HUES64 (cell line): Measurements from ENCODE around the gene EPN1.

Experiments used
- H3K27ac ChIP-seq: 2 replicates; pipeline ENCODE4 v1.7.0; 2013; ENCODE audit warnings: low read depth, low read length, inconsistent platforms
- H3K27me3 ChIP-seq: 2 replicates; pipeline ENCODE4 v1.6.1; 2013; ENCODE audit warnings: mild to moderate bottlenecking, low read length; ENCODE audit not compliant: insufficient read depth
- H3K36me3 ChIP-seq: 2 replicates; pipeline ENCODE4 v1.6.1; 2013; ENCODE audit warnings: mild to moderate bottlenecking, low read length; ENCODE audit not compliant: insufficient read depth
- H3K4me1 ChIP-seq: 2 replicates; pipeline ENCODE4 v1.6.1; 2013; ENCODE audit warnings: mild to moderate bottlenecking, low read length, moderate library complexity; ENCODE audit not compliant: insufficient read depth
- H3K4me3 ChIP-seq: 2 replicates; pipeline ENCODE4 v1.5.1; 2013; ENCODE audit warnings: mild to moderate bottlenecking, low read length, moderate library complexity
- H3K9ac ChIP-seq: 2 replicates; pipeline ENCODE4 v1.6.1; 2013; ENCODE audit warnings: mild to moderate bottlenecking, low read depth, low read length
- H3K9me3 ChIP-seq: 2 replicates; pipeline ENCODE4 v1.6.1; 2013; ENCODE audit warnings: low read depth, low read length; ENCODE audit not compliant: insufficient read depth
- WGBS: fragments of 150-250, 120-280 bp; methylation state at CpG from one replicate; pipeline ENCODE4 v1.1.7; 2013; ENCODE audit warnings: missing lambda C conversion rate; 5-methylcytosine and 5-hydroxymethylcytosine counted together

The EPN1 gene

GRCh38 chr19:55640577-55641425, 34.2 kb upstream of the EPN1 start, which contains the start of gene ZNF580:
ZNF580 (plus strand) TSS chr19:55641002; CDS start chr19:55642509, 1,507 bp downstream.
- peak within 1 kb of the TSS; percentile 99 for H3K4me3 ChIP-seq
- H3K36me3 ChIP-seq, result peaks cover 17% of the 10 kb centered on the region
- H3K4me1 ChIP-seq, result peaks cover 4% of the 10 kb centered on the region; the same call in 1 of the 2 replicates
- peak within 1 kb of the TSS; percentile 94 for H3K27ac ChIP-seq
- no peaks in the 10 kb centered on the region for H3K27me3 ChIP-seq
- peak within 1 kb of the TSS; percentile 86 for H3K9ac ChIP-seq
- WGBS, result 1% methylated on average over 89 of the region's 89 CpGs
- no peaks in the 10 kb centered on the region for H3K9me3 ChIP-seq

DNA sequence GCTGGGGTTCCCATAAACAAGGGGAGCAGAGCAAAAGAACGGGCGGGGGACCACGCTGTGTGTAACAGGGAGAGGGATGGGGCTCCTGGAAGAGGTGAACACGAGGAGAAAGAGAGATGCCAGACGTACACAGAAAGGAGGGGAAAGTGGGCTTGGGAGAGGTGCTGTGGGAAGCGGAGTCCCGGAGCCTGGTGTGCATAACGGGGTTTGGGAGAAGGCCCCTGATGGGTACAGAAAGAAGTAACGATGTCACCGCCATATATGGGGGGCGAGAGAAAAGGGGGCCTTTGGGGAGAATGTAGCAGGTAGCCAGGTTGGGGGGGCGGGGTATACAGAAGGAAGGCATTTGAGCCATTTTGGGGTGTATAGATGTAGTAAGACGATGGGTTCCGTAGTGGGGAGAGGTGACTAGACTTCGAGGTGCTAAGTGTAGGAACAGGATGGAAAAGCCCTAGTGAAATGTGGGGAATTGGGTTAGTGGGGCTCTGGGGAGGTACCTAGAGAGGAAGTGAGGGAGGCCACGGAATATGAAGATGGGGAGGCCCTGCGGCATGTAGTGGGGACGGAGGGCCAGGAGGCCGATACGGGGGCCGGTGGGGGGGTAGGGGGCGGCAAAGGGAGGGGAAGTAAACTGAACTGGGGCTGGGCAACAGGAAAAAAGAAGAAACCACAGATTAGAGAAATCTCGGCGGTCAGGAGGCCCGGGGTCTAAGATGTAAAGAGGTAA, 33.4 kb upstream of the EPN1 start:
- Histone ChIP-seq H3K4me1 (no peaks in the 10 kb centered on the region), H3K27ac (peak overlapping the region; percentile 94), H3K27me3 (no peaks in the 10 kb centered on the region), H3K4me3 (peak overlapping the region; percentile 99), H3K9ac (peak overlapping the region; percentile 94), H3K36me3 (peaks cover 17% of the 10 kb centered on the region), H3K9me3 (no peaks in the 10 kb centered on the region)
- WGBS, result 1% methylated on average over 25 of the region's 25 CpGs

GRCh38 chr19:55642153-55643002, 32.6 kb upstream of the EPN1 start:
- Histone ChIP-seq H3K9ac (peak overlapping the region; percentile 94), H3K4me1 (peaks cover 1% of the 10 kb centered on the region; the same call in 1 of the 2 replicates), H3K9me3 (no peaks in the 10 kb centered on the region), H3K36me3 (peaks cover 17% of the 10 kb centered on the region), H3K27ac (peak overlapping the region; percentile 75), H3K4me3 (peak overlapping the region; percentile 99), H3K27me3 (no peaks in the 10 kb centered on the region)
- WGBS, result under 1% methylated on average over 65 of the region's 65 CpGs

- H3K9ac ChIP-seq, result peak within 1 kb of the TSS; percentile 94
- no peaks in the 10 kb centered on the region for H3K9me3 ChIP-seq
- peak within 1 kb of the TSS; percentile 99 for H3K4me3 ChIP-seq
- WGBS, result under 1% methylated on average over 52 of the region's 56 CpGs
- peak within 1 kb of the TSS; percentile 75 for H3K27ac ChIP-seq
- peaks cover 17% of the 10 kb centered on the region for H3K36me3 ChIP-seq
- H3K27me3 ChIP-seq, result no peaks in the 10 kb centered on the region
- peaks cover 2% of the 10 kb centered on the region; the same call in 1 of the 2 replicates for H3K4me1 ChIP-seq
Measured at GRCh38 chr19:55643003-55643886, 31.8 kb upstream of the EPN1 start, which contains the start of gene ZNF581. ZNF581 (plus strand) TSS chr19:55643649; CDS start chr19:55644572, 923 bp downstream.

DNA sequence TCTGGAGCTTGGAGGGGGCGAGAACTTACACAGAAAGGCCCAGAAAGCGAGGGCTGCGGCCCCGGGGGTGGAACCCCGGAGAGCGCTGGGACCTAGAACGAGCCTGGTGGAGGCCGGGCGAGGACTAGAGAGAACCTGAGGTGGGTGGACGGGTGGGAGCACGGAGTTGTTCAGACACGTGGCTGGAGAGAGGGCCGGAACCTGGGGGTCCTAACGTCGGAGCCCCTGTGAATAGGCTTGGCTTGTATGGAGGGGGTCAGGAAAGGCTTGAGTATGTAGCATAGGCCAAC, 31.2 kb upstream of the EPN1 start:
- Histone ChIP-seq H3K27me3 (no peaks in the 10 kb centered on the region), H3K36me3 (peaks cover 14% of the 10 kb centered on the region), H3K9ac (peak overlapping the region; percentile 94), H3K27ac (peak overlapping the region; percentile 75), H3K9me3 (no peaks in the 10 kb centered on the region), H3K4me1 (peaks cover 2% of the 10 kb centered on the region; the same call in 1 of the 2 replicates), H3K4me3 (peak overlapping the region; percentile 99)
- under 1% methylated on average over 15 of the region's 15 CpGs for WGBS

- Histone ChIP-seq H3K36me3 (peaks cover 14% of the 10 kb centered on the region), H3K4me3 (peak overlapping the region; percentile 99), H3K9me3 (no peaks in the 10 kb centered on the region), H3K4me1 (peaks cover 2% of the 10 kb centered on the region; the same call in 1 of the 2 replicates), H3K27ac (peak overlapping the region; percentile 75), H3K27me3 (no peaks in the 10 kb centered on the region), H3K9ac (peak overlapping the region; percentile 94)
- WGBS, result 54% methylated on average over 11 of the region's 12 CpGs
Measured at GRCh38 chr19:55644191-55644833, 30.7 kb upstream of the EPN1 start.

- Histone ChIP-seq H3K4me3 (peak overlapping the region; percentile 99), H3K4me1 (peaks cover 2% of the 10 kb centered on the region; the same call in 1 of the 2 replicates), H3K27me3 (no peaks in the 10 kb centered on the region), H3K9ac (peak overlapping the region; percentile 94; the same call in 1 of the 2 replicates), H3K27ac (no peak overlapping the region), H3K9me3 (no peaks in the 10 kb centered on the region), H3K36me3 (peaks cover 14% of the 10 kb centered on the region)
- 94% methylated on average over 28 of the region's 28 CpGs for WGBS
Measured at GRCh38 chr19:55644842-55645511, 30.0 kb upstream of the EPN1 start.

GRCh38 chr19:55645512-55645881, 29.5 kb upstream of the EPN1 start:
- no peak overlapping the region for H3K27ac ChIP-seq
- H3K36me3 ChIP-seq, result peaks cover 14% of the 10 kb centered on the region
- no peaks in the 10 kb centered on the region for H3K9me3 ChIP-seq
- WGBS, result 94% methylated on average over 5 of the region's 5 CpGs
- H3K4me3 ChIP-seq, result no peak overlapping the region
- H3K27me3 ChIP-seq, result no peaks in the 10 kb centered on the region
- H3K9ac ChIP-seq, result no peak overlapping the region
- peaks cover 2% of the 10 kb centered on the region; the same call in 1 of the 2 replicates for H3K4me1 ChIP-seq

DNA sequence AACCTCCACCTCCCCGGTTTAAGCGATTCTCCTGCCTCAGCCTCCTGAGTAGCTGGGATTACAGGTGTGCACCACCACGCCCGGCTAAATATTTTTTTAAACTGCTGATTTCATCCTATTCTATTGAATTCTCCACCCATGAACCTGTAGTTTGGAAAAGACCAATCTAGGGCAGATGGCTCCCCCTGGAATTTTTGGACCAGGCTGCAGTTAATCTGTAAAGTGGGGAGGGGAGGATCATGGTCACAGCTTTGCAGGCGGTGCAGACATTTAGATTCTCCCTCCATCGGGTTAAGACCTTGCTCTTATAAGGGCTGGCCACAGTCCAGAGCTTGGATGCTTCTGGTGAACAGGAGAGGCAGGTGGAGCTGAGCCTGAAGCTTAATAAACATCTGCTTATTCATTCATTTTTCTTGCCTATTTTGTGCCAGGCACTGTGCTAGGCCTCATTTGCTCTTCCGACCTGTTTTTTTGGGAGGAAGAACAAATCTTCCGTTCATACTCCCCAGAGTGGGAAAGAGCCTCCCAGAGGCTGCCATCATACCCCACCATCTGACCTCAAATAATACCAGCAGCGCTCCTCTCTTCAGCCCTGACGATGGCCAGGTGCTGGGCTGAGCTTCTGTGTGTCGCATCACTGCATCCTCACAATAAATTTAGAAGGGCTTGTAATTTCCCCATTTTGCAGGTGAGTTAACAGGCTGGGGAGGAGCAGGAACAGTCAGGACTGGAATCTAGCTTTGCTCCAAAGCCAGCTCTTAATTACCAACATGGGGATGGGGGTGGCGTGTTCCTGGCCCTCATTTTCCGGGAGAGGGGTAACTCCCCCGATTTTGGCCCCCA, 27.9 kb upstream of the EPN1 start:
- H3K9ac ChIP-seq, result peak overlapping the region; percentile 90
- WGBS, result 58% methylated on average over 13 of the region's 14 CpGs
- no peaks in the 10 kb centered on the region for H3K9me3 ChIP-seq
- H3K36me3 ChIP-seq, result peaks cover 14% of the 10 kb centered on the region
- peak overlapping the region; percentile 85; the same call in 1 of the 2 replicates for H3K27ac ChIP-seq
- H3K4me1 ChIP-seq, result peaks cover 2% of the 10 kb centered on the region; the same call in 1 of the 2 replicates
- no peaks in the 10 kb centered on the region for H3K27me3 ChIP-seq
- peak overlapping the region; percentile 76 for H3K4me3 ChIP-seq
